Cardiac fibroblast (primary cell): ENCODE results near the gene CDK2.

Experiments
- DNase-seq, 2 donors: peaks; one replicate each; pipeline versions ENCODE4 v3.0.0 to v3.0.0-alpha.2; 2010; ENCODE audit warnings: low read depth in 2 of 2
- H3K4me3 ChIP-seq, 2 donors: replicated peaks in 1 of 2; 1 replicate in 1 of 2; 2 replicates in 1 of 2; pipeline ENCODE4 v1.5.1; 2011; ENCODE audit warnings: low read depth in 2 of 2, low read length in 2 of 2, mild to moderate bottlenecking in 2 of 2, moderate library complexity in 1 of 2
- TF ChIP-seq, protein P1 (sequence below): IDR thresholded peaks from one replicate; pipeline ENCODE4 v1.5.1; 2011; ENCODE audit warnings: low read depth, mild to moderate bottlenecking, low read length, inconsistent platforms

CDK2 gene

DNA sequence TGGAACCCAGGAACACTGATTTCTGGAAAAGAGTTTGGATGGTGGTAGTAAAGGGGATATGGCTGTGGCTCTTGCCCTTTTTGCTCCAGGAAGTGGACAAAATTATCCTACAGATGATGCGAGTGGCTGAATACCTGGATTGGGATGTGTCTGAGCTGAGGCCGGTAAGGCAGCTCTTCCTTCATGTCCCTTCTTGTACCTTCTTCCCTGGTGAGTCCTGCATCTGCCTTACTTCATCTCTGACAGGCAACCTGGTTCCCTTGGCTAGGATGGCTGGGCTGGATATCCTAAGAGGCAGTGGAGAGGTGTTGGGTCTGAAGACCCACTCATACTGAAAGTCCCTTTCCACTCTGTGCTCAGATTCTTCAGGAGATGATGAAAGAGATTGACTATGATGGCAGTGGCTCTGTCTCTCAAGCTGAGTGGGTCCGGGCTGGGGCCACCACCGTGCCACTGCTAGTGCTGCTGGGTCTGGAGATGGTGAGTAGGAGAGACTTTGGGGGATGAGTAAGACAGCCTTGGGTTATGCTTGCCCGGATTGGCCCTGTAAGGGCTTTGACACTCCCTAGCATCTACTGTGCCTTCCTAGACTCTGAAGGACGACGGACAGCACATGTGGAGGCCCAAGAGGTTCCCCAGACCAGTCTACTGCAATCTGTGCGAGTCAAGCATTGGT, 27.7 kb upstream of the CDK2 start:
- no peak for DNase-seq
- H3K4me3 ChIP-seq = no peak overlapping the region
- TF ChIP-seq, protein P1, sequence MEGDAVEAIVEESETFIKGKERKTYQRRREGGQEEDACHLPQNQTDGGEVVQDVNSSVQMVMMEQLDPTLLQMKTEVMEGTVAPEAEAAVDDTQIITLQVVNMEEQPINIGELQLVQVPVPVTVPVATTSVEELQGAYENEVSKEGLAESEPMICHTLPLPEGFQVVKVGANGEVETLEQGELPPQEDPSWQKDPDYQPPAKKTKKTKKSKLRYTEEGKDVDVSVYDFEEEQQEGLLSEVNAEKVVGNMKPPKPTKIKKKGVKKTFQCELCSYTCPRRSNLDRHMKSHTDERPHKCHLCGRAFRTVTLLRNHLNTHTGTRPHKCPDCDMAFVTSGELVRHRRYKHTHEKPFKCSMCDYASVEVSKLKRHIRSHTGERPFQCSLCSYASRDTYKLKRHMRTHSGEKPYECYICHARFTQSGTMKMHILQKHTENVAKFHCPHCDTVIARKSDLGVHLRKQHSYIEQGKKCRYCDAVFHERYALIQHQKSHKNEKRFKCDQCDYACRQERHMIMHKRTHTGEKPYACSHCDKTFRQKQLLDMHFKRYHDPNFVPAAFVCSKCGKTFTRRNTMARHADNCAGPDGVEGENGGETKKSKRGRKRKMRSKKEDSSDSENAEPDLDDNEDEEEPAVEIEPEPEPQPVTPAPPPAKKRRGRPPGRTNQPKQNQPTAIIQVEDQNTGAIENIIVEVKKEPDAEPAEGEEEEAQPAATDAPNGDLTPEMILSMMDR = no peak

DNA sequence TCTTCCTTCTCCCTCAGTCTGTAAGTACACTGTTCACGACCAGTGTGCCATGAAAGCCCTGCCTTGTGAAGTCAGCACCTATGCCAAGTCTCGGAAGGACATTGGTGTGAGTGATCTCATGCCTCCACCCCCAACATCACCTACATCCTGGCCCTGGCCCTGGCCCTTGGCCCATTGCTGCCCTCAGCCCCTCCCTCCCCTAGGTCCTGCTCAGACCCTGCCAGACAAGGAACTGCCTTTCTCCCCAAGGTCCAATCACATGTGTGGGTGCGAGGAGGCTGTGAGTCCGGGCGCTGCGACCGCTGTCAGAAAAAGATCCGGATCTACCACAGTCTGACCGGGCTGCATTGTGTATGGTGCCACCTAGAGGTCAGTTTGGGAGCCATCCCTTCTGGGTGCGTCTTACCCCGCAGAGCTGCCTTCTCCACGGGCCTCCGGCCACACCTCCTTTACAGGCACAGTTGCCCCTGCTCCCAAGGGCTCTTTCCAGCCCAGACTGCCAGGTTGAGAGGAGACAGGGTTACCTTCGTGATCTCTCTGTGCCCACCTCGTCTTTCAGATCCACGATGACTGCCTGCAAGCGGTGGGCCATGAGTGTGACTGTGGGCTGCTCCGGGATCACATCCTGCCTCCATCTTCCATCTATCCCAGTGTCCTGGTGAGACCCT, 26.4 kb upstream of the CDK2 start:
- no peak overlapping the region for H3K4me3 ChIP-seq

DNA sequence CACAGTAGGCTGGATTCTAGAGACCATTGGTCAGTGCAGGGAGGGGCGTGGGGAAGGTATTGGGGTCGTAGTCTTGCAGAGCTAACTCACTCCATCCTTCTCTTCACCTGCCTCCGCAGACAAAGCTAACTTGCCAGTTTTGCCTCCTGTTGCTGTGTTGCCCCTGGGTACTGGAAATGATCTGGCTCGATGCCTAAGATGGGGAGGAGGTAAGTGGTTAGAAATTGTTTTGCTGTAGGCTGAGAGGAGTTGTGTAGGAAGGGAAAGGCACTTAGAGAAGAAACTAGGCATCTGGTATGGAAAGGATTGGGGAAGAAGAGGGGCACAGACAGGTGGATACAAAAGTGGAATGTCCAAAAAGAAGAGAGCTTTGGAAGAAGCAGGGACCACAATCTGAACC, 24.6 kb upstream of the CDK2 start:
- H3K4me3 ChIP-seq = no peak overlapping the region
- DNase-seq = no peak
- TF ChIP-seq, protein P1 = no peak

More for the DNA sequence above, 26.4 kb upstream of the CDK2 start:
- peak; percentile 89 to 91 for DNase-seq
- TF ChIP-seq, protein P1 = peak; percentile 94

DNA sequence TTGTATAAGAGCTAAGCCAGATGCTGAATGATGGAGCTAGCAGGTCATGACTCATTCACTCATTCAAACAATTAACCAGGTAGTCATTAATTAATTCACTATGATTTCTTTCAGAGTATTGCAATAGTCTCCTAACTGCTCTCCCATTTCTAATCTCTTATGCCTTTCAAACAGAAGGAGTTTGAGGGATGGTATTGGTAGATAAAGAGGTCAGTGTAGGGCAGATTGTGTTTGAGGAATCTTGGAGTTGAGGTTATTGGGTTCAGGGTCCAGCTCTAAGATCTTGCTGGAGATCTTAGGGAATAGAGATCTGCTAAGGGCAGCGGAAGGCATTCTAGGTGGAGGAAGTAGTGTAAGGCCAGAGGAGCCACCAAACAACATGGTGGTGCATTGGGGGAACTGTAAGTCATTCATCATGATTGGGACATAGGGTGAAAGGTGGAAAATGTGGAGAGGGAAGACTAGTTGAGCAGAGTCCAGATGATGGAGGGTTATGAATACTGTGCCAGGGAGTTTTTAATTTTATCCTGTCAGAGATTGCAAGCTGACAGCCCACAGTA, 24.0 kb upstream of the CDK2 start:
- DNase-seq = no peak
- no peak overlapping the region for H3K4me3 ChIP-seq
- TF ChIP-seq, protein P1 = no peak

DNA sequence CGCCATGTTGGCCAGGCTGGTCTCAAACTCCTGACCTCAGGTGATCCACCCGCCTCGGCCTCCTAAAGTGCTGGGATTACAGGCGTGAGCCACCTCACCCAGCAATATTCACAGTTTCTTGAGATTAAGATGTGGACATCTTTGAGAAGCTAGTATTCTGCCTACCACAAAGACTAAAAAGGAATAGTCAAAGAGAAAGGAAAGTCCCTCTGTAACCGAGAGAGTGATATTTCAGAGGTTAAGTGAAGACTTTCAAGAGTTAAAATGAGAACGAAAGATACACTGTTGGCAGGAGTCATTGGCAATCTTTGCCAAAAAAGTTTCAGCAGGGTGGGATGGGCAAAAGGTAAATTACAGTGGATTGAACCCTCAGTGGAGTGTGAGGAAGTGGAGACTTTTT, 20.1 kb upstream of the CDK2 start:
- H3K4me3 ChIP-seq = no peak overlapping the region
- TF ChIP-seq, protein P1 = no peak
- no peak for DNase-seq

DNA sequence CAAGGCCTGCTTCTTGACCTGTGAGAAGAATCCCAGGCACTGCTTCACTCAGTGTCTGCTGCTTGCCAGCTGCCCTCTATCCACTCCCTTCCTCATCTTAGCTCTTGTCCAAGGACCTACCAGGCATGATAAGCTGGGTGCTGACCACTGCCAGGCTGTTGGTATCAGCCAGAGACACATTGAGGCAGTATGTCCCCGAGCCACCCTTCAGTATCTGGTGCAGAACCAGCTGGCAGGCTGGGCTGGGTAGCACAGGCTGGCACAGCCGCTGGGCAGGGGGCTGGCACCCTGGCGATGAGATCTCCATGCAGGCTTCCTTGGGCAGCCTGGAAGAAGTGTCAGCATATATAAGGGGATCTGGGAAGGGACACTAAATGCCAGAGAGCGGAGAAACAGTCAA, 11.3 kb upstream of the CDK2 start:
- TF ChIP-seq, protein P1 = no peak
- H3K4me3 ChIP-seq = no peak overlapping the region
- DNase-seq = no peak
